H1 (cell line): ENCODE results near the gene LSM3. TPM values are rescaled to one million over a fixed set of nuclear protein-coding genes. Genes with fewer than 3 reads are reported as not detected.
A peak's percentile ranks its signal among the peaks of the same experiment; 100 is the strongest.

Source experiments
- CTCF ChIA-PET: fragments of 300-600 bp; sonication (Branson Sonifier 250); formaldehyde crosslinking; loops from one replicate; lab custom pipeline; 2021; ENCODE audit not compliant: partially characterized antibody; lab: Charles Lee
- POLR2A ChIA-PET: fragments of 300-600 bp; sonication (Branson Sonifier 250); formaldehyde crosslinking; loops from one replicate; lab custom pipeline; 2021; ENCODE audit warnings: inconsistent platforms; ENCODE audit not compliant: partially characterized antibody; lab: Charles Lee
- DNase-seq, 2 experiments: peaks; one replicate each; pipeline versions ENCODE4 v3.0.0 to v3.0.0-alpha.2; 2010 to 2022; ENCODE audit warnings: low spot score in 2 of 2, low read depth in 1 of 2, mixed read lengths in 1 of 2
- FAIRE-seq: peaks from 2 replicates; lab custom pipeline; 2011; peaks lifted over from hg19 to GRCh38; lab: Jason Lieb, UNC
- H2AFZ ChIP-seq: 2 replicates; pipeline ENCODE4 v1.8.1; 2012; ENCODE audit warnings: low read length, inconsistent platforms
- H2AK5ac ChIP-seq: 2 replicates; pipeline ENCODE4 v1.6.1; 2013; ENCODE audit warnings: low read depth, low read length
- H2BK120ac ChIP-seq: replicated peaks from 2 replicates; pipeline ENCODE3; 2013; ENCODE audit warnings: low read depth, low read length, inconsistent platforms
- H2BK12ac ChIP-seq: 2 replicates; pipeline ENCODE4 v1.6.1; 2013; ENCODE audit warnings: low read depth, low read length
- H2BK15ac ChIP-seq: 2 replicates; pipeline ENCODE4 v1.6.1; 2013; ENCODE audit warnings: low read length
- H2BK20ac ChIP-seq: 2 replicates; pipeline ENCODE4 v1.6.1; 2013; ENCODE audit warnings: low read length
- H2BK5ac ChIP-seq: 2 replicates; pipeline ENCODE4 v1.6.1; 2013; ENCODE audit warnings: low read depth, low read length
- H3K14ac ChIP-seq: 2 replicates; pipeline ENCODE4 v1.6.1; 2013; ENCODE audit warnings: inconsistent platforms; ENCODE audit not compliant: insufficient read length
- H3K18ac ChIP-seq: 2 replicates; pipeline ENCODE4 v1.6.1; 2013; ENCODE audit warnings: low read length; ENCODE audit errors: extremely low read depth
- H3K23ac ChIP-seq: 2 replicates; pipeline ENCODE4 v1.6.1; 2013; ENCODE audit warnings: inconsistent platforms; ENCODE audit not compliant: insufficient read length
- H3K23me2 ChIP-seq: 2 replicates; pipeline ENCODE4 v1.6.1; 2013; ENCODE audit warnings: low read depth, low read length
- H3K27ac ChIP-seq: 2 replicates; pipeline ENCODE4 v1.6.1; 2011; ENCODE audit warnings: low read depth, low read length, inconsistent platforms
- H3K27me3 ChIP-seq, 4 experiments: replicated peaks in 1 of 4; 1 replicate in 1 of 4; 2 replicates in 3 of 4; pipeline versions ENCODE4 v1.6.1 to v1.8.1; 2011 to 2013; ENCODE audit warnings: low read length in 3 of 4, mild to moderate bottlenecking in 3 of 4, inconsistent platforms in 2 of 4, mixed read lengths in 2 of 4, moderate library complexity in 1 of 4; ENCODE audit not compliant: control insufficient read depth in 3 of 4, insufficient read depth in 3 of 4; ENCODE audit errors: extremely low read depth in 1 of 4
- H3K36me3 ChIP-seq, 4 experiments: 2 replicates each; pipeline versions ENCODE4 v1.6.1 to v1.8.1; 2011 to 2013; ENCODE audit warnings: mild to moderate bottlenecking in 4 of 4, low read length in 3 of 4, moderate library complexity in 2 of 4, control low read depth in 1 of 4, inconsistent platforms in 1 of 4; ENCODE audit not compliant: insufficient read depth in 4 of 4, control insufficient read depth in 2 of 4
- H3K4ac ChIP-seq: replicated peaks from 2 replicates; pipeline ENCODE3; 2013; ENCODE audit warnings: low read length, low read depth, mixed read lengths, inconsistent platforms; ENCODE audit not compliant: insufficient read length
- H3K4me1 ChIP-seq, 4 experiments: replicated peaks in 1 of 4; 1 replicate in 1 of 4; 2 replicates in 3 of 4; pipeline versions ENCODE4 v1.6.1 to v1.8.1; 2011 to 2013; ENCODE audit warnings: low read length in 3 of 4, inconsistent platforms in 2 of 4, mixed read lengths in 1 of 4; ENCODE audit not compliant: insufficient read depth in 4 of 4, control insufficient read depth in 3 of 4
- H3K4me2 ChIP-seq, 2 experiments: 2 replicates each; pipeline versions ENCODE4 v1.6.1 to v1.8.1; 2011 to 2013; ENCODE audit warnings: low read depth in 2 of 2, low read length in 2 of 2, control low read depth in 1 of 2, inconsistent platforms in 1 of 2, mild to moderate bottlenecking in 1 of 2; ENCODE audit not compliant: insufficient read depth in 1 of 2
- H3K4me3 ChIP-seq, 4 experiments: fragments of 200-600, 300-600 bp in 1 of 4; sonication (generic), shearing (Covaris generic), sonication (Bioruptor Twin) in 1 of 4; 2 replicates each; pipeline versions ENCODE4 v1.5.1 to v1.8.1; 2011 to 2016; ENCODE audit warnings: low read length in 4 of 4, low read depth in 3 of 4, control low read depth in 2 of 4, inconsistent platforms in 2 of 4, mild to moderate bottlenecking in 2 of 4, mixed read lengths in 1 of 4, moderate library complexity in 1 of 4; ENCODE audit not compliant: insufficient read depth in 2 of 4; ENCODE audit errors: extremely low read depth in 1 of 4
- H3K56ac ChIP-seq: replicated peaks from 2 replicates; pipeline ENCODE3; 2013; ENCODE audit warnings: low read depth, mild to moderate bottlenecking, mixed read lengths, low read length, inconsistent platforms; ENCODE audit not compliant: insufficient read length
- H3K79me1 ChIP-seq: 2 replicates; pipeline ENCODE4 v1.6.1; 2013; ENCODE audit warnings: low read depth, low read length, control low read depth
- H3K79me2 ChIP-seq, 2 experiments: 2 replicates each; pipeline versions ENCODE4 v1.6.1 to v1.8.1; 2012 to 2013; ENCODE audit warnings: low read length in 2 of 2, mild to moderate bottlenecking in 2 of 2, inconsistent platforms in 1 of 2; ENCODE audit not compliant: insufficient read depth in 2 of 2, control insufficient read depth in 1 of 2
- H3K9ac ChIP-seq, 4 experiments: replicated peaks in 1 of 4; 1 replicate in 1 of 4; 2 replicates in 3 of 4; pipeline versions ENCODE4 v1.6.1 to v1.8.1; 2011 to 2013; ENCODE audit warnings: low read depth in 3 of 4, low read length in 3 of 4, control low read depth in 2 of 4, mild to moderate bottlenecking in 2 of 4, moderate library complexity in 2 of 4, inconsistent platforms in 1 of 4; ENCODE audit errors: extremely low read depth in 1 of 4
- H3K9me3 ChIP-seq, 2 experiments: 2 replicates each; pipeline versions ENCODE4 v1.6.1 to v1.8.1; 2012 to 2013; ENCODE audit warnings: mild to moderate bottlenecking in 2 of 2, moderate library complexity in 2 of 2, control low read depth in 1 of 2, inconsistent platforms in 1 of 2, low read depth in 1 of 2, low read length in 1 of 2, mixed read lengths in 1 of 2; ENCODE audit not compliant: insufficient read depth in 2 of 2
- H4K20me1 ChIP-seq, 2 experiments: replicated peaks in 1 of 2; 2 replicates each; pipeline versions ENCODE3 to v1.8.1; 2011 to 2013; ENCODE audit warnings: inconsistent platforms in 2 of 2, low read length in 2 of 2, mild to moderate bottlenecking in 1 of 2; ENCODE audit not compliant: insufficient read depth in 2 of 2, control insufficient read depth in 1 of 2
- H4K5ac ChIP-seq: 2 replicates; pipeline ENCODE4 v1.6.1; 2013; ENCODE audit warnings: low read length, low read depth, mixed read lengths, inconsistent platforms; ENCODE audit not compliant: insufficient read length
- H4K8ac ChIP-seq: 2 replicates; pipeline ENCODE4 v1.8.0; 2013; ENCODE audit warnings: mild to moderate bottlenecking, moderate library complexity, low read length, inconsistent platforms; ENCODE audit not compliant: insufficient read depth; ENCODE audit errors: extremely low read depth
- H4K91ac ChIP-seq: replicated peaks from 2 replicates; pipeline ENCODE3; 2013; ENCODE audit warnings: low read length, mixed read lengths, inconsistent platforms; ENCODE audit not compliant: insufficient read length
- GABPA ChIP-seq: IDR thresholded peaks from 2 replicates; pipeline ENCODE4 v1.6.1; 2011; ENCODE audit warnings: mild to moderate bottlenecking, low read length, moderate library complexity, borderline replicate concordance; ENCODE audit not compliant: insufficient read depth
- SAP30 ChIP-seq: fragments of 300-600 bp; sonication (generic); IDR thresholded peaks from 2 replicates; pipeline ENCODE4 v1.7.1; 2012; ENCODE audit warnings: low read length, moderate library complexity, mild to moderate bottlenecking, inconsistent platforms; ENCODE audit not compliant: insufficient read depth, insufficient replicate concordance
- SP1 ChIP-seq: IDR thresholded peaks from 2 replicates; pipeline ENCODE4 v1.6.1; 2011; ENCODE audit warnings: low read depth, low read length
- SUZ12 ChIP-seq: fragments of 200-600 bp; sonication (generic); IDR thresholded peaks from 2 replicates; pipeline ENCODE4 v1.6.1; 2012; ENCODE audit warnings: mild to moderate bottlenecking, inconsistent platforms, low read length, moderate library complexity, mixed read lengths
- WGBS, 2 experiments: shearing (Covaris generic) in 1 of 2; methylation state at CpG; one replicate each; pipeline versions ENCODE4 v1.1.6 to v1.1.7; 2013 to 2015; ENCODE audit warnings: low lambda C conversion rate in 2 of 2, mixed read lengths in 2 of 2, inconsistent platforms in 1 of 2, low coverage in 1 of 2, missing lambda C conversion rate in 1 of 2; ENCODE audit not compliant: insufficient replicate concordance in 2 of 2, insufficient coverage in 1 of 2, insufficient read length in 1 of 2; ENCODE audit errors: extremely low coverage in 1 of 2, missing lambda C conversion rate in 1 of 2; 5-methylcytosine and 5-hydroxymethylcytosine counted together
- polyA plus RNA-seq, 7 experiments: library from polyadenylated mRNA; depleted of rRNA in 3 of 7; stranded (reverse) in 5 of 7; unstranded in 2 of 7; fragments of >200 nt in 5 of 7; fragments of 200-250 nt in 2 of 7; gene quantifications; 1 replicate in 5 of 7; 2 replicates in 1 of 7; 4 replicates in 1 of 7; pipeline versions ENCODE4 v1.2.1 to v1.2.3, GENCODE V29; 2011 to 2013; ENCODE audit warnings: missing spikeins in 2 of 7, mixed read lengths in 2 of 7
- total RNA-seq: library from RNA; stranded (reverse); fragmentation: NEBNext Ultra II Directional; extraction: Animal tissue kit (Norgen Biotek cat#: 25700); gene quantifications from 2 replicates; pipeline ENCODE4 v1.2.1, GENCODE V29; 2021

LSM3 gene
- total and polyA plus RNA-seq, 2 of the 8 experiments (the other 6 are each of a cell fraction or from before 2014, with no cell fraction given): 7.1 to 25.4 TPM

GRCh38 chr3:14143271-14144225, 35.1 kb upstream of the LSM3 start:
- Histone ChIP-seq H4K20me1 (peaks cover 2 to 14% of the 10 kb centered on the region in 2 experiments), H3K9me3 (no peaks in the 10 kb centered on the region), H4K5ac (no peak overlapping the region), H3K27me3 (no peaks in the 10 kb centered on the region), H3K36me3 (peaks cover 0 to 17% (median 7%) of the 10 kb centered on the region in 4 experiments; a peak in 5 of 8 replicates), H2AK5ac (peak overlapping the region; percentile 55; the same call in 1 of the 2 replicates), H2AFZ (no peak overlapping the region), H2BK120ac (no peak overlapping the region), H3K27ac (peak overlapping the region; percentile 57; the same call in 1 of the 2 replicates), H3K18ac (no peak overlapping the region), H2BK12ac (no peak overlapping the region; the same call in 1 of the 2 replicates), H4K8ac (no peak overlapping the region), H3K56ac (no peak overlapping the region), H3K79me1 (no peaks in the 10 kb centered on the region), H3K23ac (no peak overlapping the region), H2BK5ac (no peak overlapping the region; the same call in 1 of the 2 replicates), H3K4ac (no peak overlapping the region), H3K4me3 (no peak overlapping the region), H2BK15ac (no peak overlapping the region), H3K14ac (no peak overlapping the region), H2BK20ac (no peak overlapping the region), H3K9ac (peak overlapping the region in 1 of 4 experiments; percentile 44; a peak in 1 of 7 replicates), H3K79me2 (no peaks in the 10 kb centered on the region), H3K4me1 (peaks cover 0 to 11% (median 7%) of the 10 kb centered on the region in 4 experiments; a peak in 6 of 7 replicates), H3K4me2 (no peak overlapping the region), H3K23me2 (no peaks in the 10 kb centered on the region), H4K91ac (no peak overlapping the region)
- ChIA-PET POLR2A (interaction anchor here (1.0 to 2.0 kb wide), 4 partner anchors 12 to 248 kb away, joined by 3 to 9 read pairs (median 6); no protein-coding TSS in a partner anchor), CTCF (interaction anchor here (1.1 to 4.3 kb wide), 4 partner anchors 9 to 247 kb away, joined by 3 to 22 read pairs (median 6); no protein-coding TSS in a partner anchor)
- FAIRE-seq (no peak), DNase-seq (no peak)
- 86% methylated on average over 7 of the region's 7 CpGs; no CpG with 5 or more reads in 1 of the 2 experiments for WGBS, 2 experiments
- no peak for TF ChIP-seq SAP30
- no peak for TF ChIP-seq SUZ12
- no peak for TF ChIP-seq SP1
- no peak for TF ChIP-seq GABPA
